PC-9 (cell line): ENCODE results near the gene PDSS1.

Experiments
- CTCF ChIP-seq: fragments of 200-600 bp; sonication (generic); conservative IDR thresholded peaks from 2 replicates; pipeline ENCODE4 v1.6.1; 2017; ENCODE audit warnings: mixed run types, antibody characterized with exemption, mild to moderate bottlenecking, moderate library complexity
- EZH2 ChIP-seq: fragments of 200-600 bp; sonication (generic); IDR thresholded peaks from 2 replicates; pipeline ENCODE4 v1.8.0; 2017; ENCODE audit warnings: antibody characterized with exemption, low read depth

GRCh38 chr10:26681076-26681475 is 16.4 kb upstream of the PDSS1 start:
- TF ChIP-seq CTCF (no peak), EZH2 (no peak)
